Measurements from ENCODE around the gene PFDN4.

Gene PFDN4

GRCh38 chr20:54188132-54188849 lies 19.6 kb upstream of the PFDN4 start:
- DNase-seq (ENCODE audit: low spot score in 2 of 2) (no peak), ATAC-seq (no peak)
- H3K4me1 Mint-ChIP-seq: no peaks in the 10 kb centered on the region
- no peaks in the 10 kb centered on the region for H3K36me3 Mint-ChIP-seq
- no peak overlapping the region for H3K4me3 Mint-ChIP-seq
- H3K9me3 Mint-ChIP-seq: no peaks in the 10 kb centered on the region
- no peak overlapping the region for H3K27ac Mint-ChIP-seq

- Mint-ChIP-seq H3K9me3 (no peaks in the 10 kb centered on the region), H3K4me3 (no peak overlapping the region), H3K27ac (no peak overlapping the region), H3K36me3 (no peaks in the 10 kb centered on the region), H3K4me1 (no peaks in the 10 kb centered on the region)
- DNase-seq (ENCODE audit: low spot score in 2 of 2) (no peak), ATAC-seq (no peak)
These were observed 18.3 kb upstream of the PFDN4 start for GRCh38 chr20:54189630-54190029.

GRCh38 chr20:54190217-54190616 lies 17.7 kb upstream of the PFDN4 start:
- no peak overlapping the region for H3K27ac Mint-ChIP-seq
- H3K9me3 Mint-ChIP-seq: no peaks in the 10 kb centered on the region
- DNase-seq (ENCODE audit: low spot score in 2 of 2): no peak
- H3K36me3 Mint-ChIP-seq: no peaks in the 10 kb centered on the region
- H3K4me3 Mint-ChIP-seq: no peak overlapping the region
- ATAC-seq: no peak
- no peaks in the 10 kb centered on the region for H3K4me1 Mint-ChIP-seq

GRCh38 chr20:54193817-54194216 lies 14.1 kb upstream of the PFDN4 start:
- no peak overlapping the region for H3K27ac Mint-ChIP-seq
- ATAC-seq: no peak
- no peaks in the 10 kb centered on the region for H3K36me3 Mint-ChIP-seq
- H3K4me1 Mint-ChIP-seq: no peaks in the 10 kb centered on the region
- DNase-seq (ENCODE audit: low spot score in 2 of 2): no peak
- no peaks in the 10 kb centered on the region for H3K9me3 Mint-ChIP-seq
- H3K4me3 Mint-ChIP-seq: no peak overlapping the region

GRCh38 chr20:54194724-54195438 lies 13.0 kb upstream of the PFDN4 start:
- DNase-seq (ENCODE audit: low spot score in 2 of 2) (no peak), ATAC-seq (peak; percentile 43)
- H3K9me3 Mint-ChIP-seq: no peaks in the 10 kb centered on the region
- H3K27ac Mint-ChIP-seq: no peak overlapping the region
- H3K4me1 Mint-ChIP-seq: no peaks in the 10 kb centered on the region
- no peak overlapping the region for H3K4me3 Mint-ChIP-seq
- H3K36me3 Mint-ChIP-seq: no peaks in the 10 kb centered on the region

GRCh38 chr20:54195483-54196472 lies 12.1 kb upstream of the PFDN4 start:
- H3K36me3 Mint-ChIP-seq: no peaks in the 10 kb centered on the region
- H3K4me3 Mint-ChIP-seq: no peak overlapping the region
- ATAC-seq: no peak
- H3K4me1 Mint-ChIP-seq: no peaks in the 10 kb centered on the region
- H3K9me3 Mint-ChIP-seq: no peaks in the 10 kb centered on the region
- no peak overlapping the region for H3K27ac Mint-ChIP-seq
- no peak for DNase-seq (ENCODE audit: low spot score in 2 of 2)

- H3K9me3 Mint-ChIP-seq: no peaks in the 10 kb centered on the region
- H3K4me1 Mint-ChIP-seq: no peaks in the 10 kb centered on the region
- no peak overlapping the region for H3K27ac Mint-ChIP-seq
- no peak for DNase-seq (ENCODE audit: low spot score in 2 of 2)
- ATAC-seq: no peak
- H3K4me3 Mint-ChIP-seq: no peak overlapping the region
- H3K36me3 Mint-ChIP-seq: no peaks in the 10 kb centered on the region
These were observed 10.0 kb upstream of the PFDN4 start for GRCh38 chr20:54197621-54198604.

- no peak overlapping the region for H3K27ac Mint-ChIP-seq
- no peaks in the 10 kb centered on the region for H3K36me3 Mint-ChIP-seq
- no peak for ATAC-seq
These were observed 8.6 kb upstream of the PFDN4 start for GRCh38 chr20:54199283-54199682.

GRCh38 chr20:54199721-54200176 lies 8.1 kb upstream of the PFDN4 start:
- no peak overlapping the region for H3K27ac Mint-ChIP-seq
- DNase-seq (ENCODE audit: low spot score in 2 of 2): peak; percentile 53 to 86
- ATAC-seq: peak; percentile 54
- H3K36me3 Mint-ChIP-seq: no peaks in the 10 kb centered on the region
- no peaks in the 10 kb centered on the region for H3K9me3 Mint-ChIP-seq
- H3K4me1 Mint-ChIP-seq: no peaks in the 10 kb centered on the region
- no peak overlapping the region for H3K4me3 Mint-ChIP-seq

More at GRCh38 chr20:54199283-54199682, 8.6 kb upstream of the PFDN4 start:
- Mint-ChIP-seq H3K9me3 (no peaks in the 10 kb centered on the region), H3K4me3 (no peak overlapping the region), H3K4me1 (no peaks in the 10 kb centered on the region)
- DNase-seq (ENCODE audit: low spot score in 2 of 2): no peak

GRCh38 chr20:54200487-54201267 lies 7.2 kb upstream of the PFDN4 start:
- Mint-ChIP-seq H3K27ac (no peak overlapping the region), H3K4me1 (peaks cover 7% of the 10 kb centered on the region), H3K9me3 (no peaks in the 10 kb centered on the region), H3K36me3 (no peaks in the 10 kb centered on the region), H3K4me3 (no peak overlapping the region)
- DNase-seq (ENCODE audit: low spot score in 2 of 2) (no peak), ATAC-seq (no peak)

- no peaks in the 10 kb centered on the region for H3K9me3 Mint-ChIP-seq
- ATAC-seq: no peak
- no peaks in the 10 kb centered on the region for H3K36me3 Mint-ChIP-seq
- H3K27ac Mint-ChIP-seq: no peak overlapping the region
- no peak for DNase-seq (ENCODE audit: low spot score in 2 of 2)
- no peak overlapping the region for H3K4me3 Mint-ChIP-seq
- peaks cover 14% of the 10 kb centered on the region for H3K4me1 Mint-ChIP-seq
These were observed 6.5 kb upstream of the PFDN4 start for GRCh38 chr20:54201268-54201846.

GRCh38 chr20:54203281-54203680 lies 4.6 kb upstream of the PFDN4 start:
- Mint-ChIP-seq H3K4me3 (no peak overlapping the region), H3K9me3 (no peaks in the 10 kb centered on the region), H3K4me1 (peaks cover 14% of the 10 kb centered on the region), H3K27ac (no peak overlapping the region), H3K36me3 (peaks cover 1% of the 10 kb centered on the region)
- ATAC-seq (no peak), DNase-seq (ENCODE audit: low spot score in 2 of 2) (no peak)

GRCh38 chr20:54204063-54204462 lies 3.8 kb upstream of the PFDN4 start:
- Mint-ChIP-seq H3K27ac (no peak overlapping the region), H3K9me3 (no peaks in the 10 kb centered on the region), H3K36me3 (peaks cover 6% of the 10 kb centered on the region), H3K4me1 (peaks cover 20% of the 10 kb centered on the region), H3K4me3 (no peak overlapping the region)
- no peak for ATAC-seq
- DNase-seq (ENCODE audit: low spot score in 2 of 2): no peak

All from stimulated activated effector memory CD8-positive, alpha-beta T cell treated with anti-CD3 and anti-CD28 coated beads, Interleukin-12 subunit alpha, Interleukin-12 subunit beta, amount 100 ng/mL, for 72 hours (primary cell).